ENCODE data around the gene PKM. TPM values are rescaled to one million over a fixed set of nuclear protein-coding genes. Genes with fewer than 3 reads are reported as not detected.

The PKM gene
- total and polyA plus RNA-seq, 2 donors from 2014 or later: 799 to 1,124 TPM

GRCh38 chr15:72272213-72272996 lies 41.4 kb upstream of the PKM start, which contains the start of gene PARP6:
Gene PARP6 (minus strand): TSS chr15:72272554. CDS start chr15:72267477, 5,077 bp downstream.
- Histone ChIP-seq H3K27me3 (ENCODE audit: control insufficient read depth, insufficient read depth, low read length) (no peaks in the 10 kb centered on the region), H3K27ac (ENCODE audit: low read depth in 2 of 2, low read length in 2 of 2) (peak within 1 kb of the TSS; percentile 78 to 85), H3K4me3 (ENCODE audit: low read length in 3 of 3) (peak within 1 kb of the TSS; percentile 78 to 83 (median 80)), H3K4me1 (ENCODE audit: control insufficient read depth in 2 of 3, insufficient read depth in 2 of 3, low read depth in 1 of 3, low read length in 3 of 3) (peaks cover 0 to 11% (median 3%) of the 10 kb centered on the region in 3 donors), H3K9me3 (ENCODE audit: control insufficient read depth in 2 of 3, insufficient read depth in 1 of 3, low read length in 3 of 3) (no peaks in the 10 kb centered on the region), H3K9ac (ENCODE audit: low read length in 3 of 3) (peak within 1 kb of the TSS; percentile 55 to 86 (median 85)), H3K36me3 (ENCODE audit: control insufficient read depth in 2 of 3, insufficient read depth in 3 of 3, low read length in 3 of 3) (peaks cover 2 to 9% (median 2%) of the 10 kb centered on the region in 3 donors)
- FAIRE-seq (no peak), DNase-seq (peak; percentile 99 to 100 (median 99))
- intact Hi-C loops (cut with DNase I): no loop called here
- TF ChIP-seq CTCF (IDR thresholded peaks at IDR 0.05; ENCODE audit: borderline replicate concordance, extremely low read depth, insufficient read depth): peak; percentile 60

GRCh38 chr15:72271895-72272212 lies 40.9 kb upstream of the PKM start:
- Histone ChIP-seq H3K27me3 (ENCODE audit: control insufficient read depth, insufficient read depth, low read length) (no peaks in the 10 kb centered on the region), H3K4me1 (ENCODE audit: control insufficient read depth in 2 of 3, insufficient read depth in 2 of 3, low read depth in 1 of 3, low read length in 3 of 3) (peaks cover 0 to 11% (median 3%) of the 10 kb centered on the region in 3 donors), H3K27ac (ENCODE audit: low read depth in 2 of 2, low read length in 2 of 2) (peak overlapping the region; percentile 78 to 85), H3K36me3 (ENCODE audit: control insufficient read depth in 2 of 3, insufficient read depth in 3 of 3, low read length in 3 of 3) (peaks cover 2 to 13% (median 8%) of the 10 kb centered on the region in 3 donors), H3K9me3 (ENCODE audit: control insufficient read depth in 2 of 3, insufficient read depth in 1 of 3, low read length in 3 of 3) (no peaks in the 10 kb centered on the region), H3K4me3 (ENCODE audit: low read length in 3 of 3) (peak overlapping the region; percentile 78 to 83 (median 80)), H3K9ac (ENCODE audit: low read length in 3 of 3) (peak overlapping the region; percentile 55 to 86 (median 85))
- intact Hi-C loops (cut with DNase I): no loop called here
- FAIRE-seq (no peak), DNase-seq (peak in 3 of 5 donors; percentile 18 to 42 (median 36))
- no peak for TF ChIP-seq CTCF (IDR thresholded peaks at IDR 0.05; ENCODE audit: borderline replicate concordance, extremely low read depth, insufficient read depth)

- Histone ChIP-seq H3K27ac (ENCODE audit: low read depth in 2 of 2, low read length in 2 of 2) (no peak overlapping the region), H3K36me3 (ENCODE audit: control insufficient read depth in 2 of 3, insufficient read depth in 3 of 3, low read length in 3 of 3) (peaks cover 2 to 19% (median 14%) of the 10 kb centered on the region in 3 donors), H3K4me1 (ENCODE audit: control insufficient read depth in 2 of 3, insufficient read depth in 2 of 3, low read depth in 1 of 3, low read length in 3 of 3) (peaks cover 0 to 11% (median 3%) of the 10 kb centered on the region in 3 donors), H3K9me3 (ENCODE audit: control insufficient read depth in 2 of 3, insufficient read depth in 1 of 3, low read length in 3 of 3) (no peaks in the 10 kb centered on the region), H3K27me3 (ENCODE audit: control insufficient read depth, insufficient read depth, low read length) (no peaks in the 10 kb centered on the region), H3K4me3 (ENCODE audit: low read length in 3 of 3) (peak overlapping the region in 2 of 3 donors; percentile 78 to 80), H3K9ac (ENCODE audit: low read length in 3 of 3) (peak overlapping the region in 2 of 3 donors; percentile 55 to 86)
- TF ChIP-seq CTCF (IDR thresholded peaks at IDR 0.05; ENCODE audit: borderline replicate concordance, extremely low read depth, insufficient read depth): no peak
- FAIRE-seq: no peak
- intact Hi-C loops (cut with DNase I): no loop called here
- DNase-seq: no peak
Measured at GRCh38 chr15:72271221-72271620, 40.2 kb upstream of the PKM start.

Measured in kidney (tissue), 14 donors.